Adrenal gland (tissue), 5 donors: ENCODE measurements around the gene HPDL.

ENCODE experiments used
- POLR2A ChIP-seq, 2 donors: fragments of 450-650 bp; IDR thresholded peaks; one replicate each; pipeline ENCODE4 v1.6.1; 2017; ENCODE audit warnings: antibody characterized with exemption in 2 of 2, mild to moderate bottlenecking in 2 of 2, moderate library complexity in 1 of 2
- TF ChIP-seq, protein P1 (sequence below), 6 experiments: fragments of 450-650 bp in 4 of 6; fragments of 200-600 bp in 2 of 6; sonication (generic) in 1 of 6; IDR thresholded peaks; 1 replicate in 5 of 6; 2 replicates in 1 of 6; pipeline versions ENCODE4 v1.5.1 to v1.8.0; 2016 to 2021; ENCODE audit warnings: antibody characterized with exemption in 6 of 6, mild to moderate bottlenecking in 2 of 6, moderate library complexity in 1 of 6
- donor health status: DM: no; HTN: no; CAD: no.

DNA sequence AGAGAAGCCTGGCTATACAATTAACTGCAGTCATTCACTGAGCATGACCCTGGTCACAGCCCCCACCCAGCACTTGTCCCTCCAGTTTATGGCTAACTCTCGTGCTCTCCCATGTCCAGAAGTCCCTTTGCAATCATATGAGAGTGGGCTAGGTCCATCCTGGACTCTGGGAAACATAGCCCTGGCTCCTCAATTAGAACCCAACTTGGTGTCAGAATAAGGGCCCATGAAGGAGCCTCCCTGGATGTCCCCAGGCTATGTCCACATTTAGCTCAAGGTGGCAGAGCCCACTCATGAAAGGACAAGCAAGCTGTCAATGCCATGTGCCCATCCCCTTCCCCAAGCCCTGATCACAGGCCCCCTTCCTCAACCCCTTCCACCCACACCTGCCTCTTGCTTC, 27.4 kb upstream of the HPDL start:
- TF ChIP-seq, protein P1, sequence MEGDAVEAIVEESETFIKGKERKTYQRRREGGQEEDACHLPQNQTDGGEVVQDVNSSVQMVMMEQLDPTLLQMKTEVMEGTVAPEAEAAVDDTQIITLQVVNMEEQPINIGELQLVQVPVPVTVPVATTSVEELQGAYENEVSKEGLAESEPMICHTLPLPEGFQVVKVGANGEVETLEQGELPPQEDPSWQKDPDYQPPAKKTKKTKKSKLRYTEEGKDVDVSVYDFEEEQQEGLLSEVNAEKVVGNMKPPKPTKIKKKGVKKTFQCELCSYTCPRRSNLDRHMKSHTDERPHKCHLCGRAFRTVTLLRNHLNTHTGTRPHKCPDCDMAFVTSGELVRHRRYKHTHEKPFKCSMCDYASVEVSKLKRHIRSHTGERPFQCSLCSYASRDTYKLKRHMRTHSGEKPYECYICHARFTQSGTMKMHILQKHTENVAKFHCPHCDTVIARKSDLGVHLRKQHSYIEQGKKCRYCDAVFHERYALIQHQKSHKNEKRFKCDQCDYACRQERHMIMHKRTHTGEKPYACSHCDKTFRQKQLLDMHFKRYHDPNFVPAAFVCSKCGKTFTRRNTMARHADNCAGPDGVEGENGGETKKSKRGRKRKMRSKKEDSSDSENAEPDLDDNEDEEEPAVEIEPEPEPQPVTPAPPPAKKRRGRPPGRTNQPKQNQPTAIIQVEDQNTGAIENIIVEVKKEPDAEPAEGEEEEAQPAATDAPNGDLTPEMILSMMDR (IDR thresholded peaks at IDR 0.05): no peak
- TF ChIP-seq POLR2A (IDR thresholded peaks at IDR 0.05): no peak
